Lower leg skin (tissue), 3 donors: Measurements from ENCODE around the gene TMEM269.

Source experiments
- CTCF ChIP-seq, 3 donors: fragments of 450-650 bp; IDR thresholded peaks; one replicate each; pipeline ENCODE4 v1.5.1; 2016; ENCODE audit warnings: antibody characterized with exemption in 3 of 3, mild to moderate bottlenecking in 3 of 3, moderate library complexity in 2 of 3
- POLR2A ChIP-seq, 2 donors: fragments of 450-650 bp; IDR thresholded peaks; one replicate each; pipeline ENCODE4 v1.6.1; 2016 to 2017; ENCODE audit warnings: antibody characterized with exemption in 2 of 2, mild to moderate bottlenecking in 1 of 2, moderate library complexity in 1 of 2

DNA sequence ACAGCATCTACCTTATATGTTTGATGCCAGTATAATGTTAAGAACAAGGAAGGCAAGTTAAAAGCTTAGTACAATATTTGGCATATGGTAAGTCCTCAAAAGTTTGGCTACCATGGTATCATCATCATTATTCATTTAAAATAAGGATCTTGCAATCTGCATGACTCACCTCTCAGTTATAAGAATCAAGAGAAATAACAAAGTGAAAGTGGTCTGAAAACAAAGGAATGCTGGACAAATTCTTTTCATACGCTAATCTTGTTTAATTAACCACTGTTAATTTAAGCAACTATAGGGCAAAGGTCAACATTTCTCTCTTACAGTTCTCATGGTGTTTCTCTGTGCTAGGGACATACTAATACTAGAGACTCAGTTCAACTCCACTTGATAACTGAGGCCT lies 31.7 kb upstream of the TMEM269 start:
- TF ChIP-seq CTCF (IDR thresholded peaks at IDR 0.05) (no peak), POLR2A (IDR thresholded peaks at IDR 0.05) (no peak)
